T-cell (primary cell): Measurements from ENCODE around the gene UBE2I. TPM values are rescaled to one million over a fixed set of nuclear protein-coding genes. Genes with fewer than 3 reads are reported as not detected.

Source experiments
- ATAC-seq, 4 experiments: fragments of 200-7000 bp in 3 of 4; fragments of 150-1000 bp in 1 of 4; cut with Tn5 transposase; replicated peaks in 1 of 4; 1 replicate in 3 of 4; 2 replicates in 1 of 4; pipeline ENCODE4 v1.10.0; 2021; ENCODE audit warnings: moderate library complexity in 3 of 4, mild to moderate bottlenecking in 2 of 4, moderate number of reproducible peaks in 1 of 4
- CTCF ChIA-PET, 2 donors: fragments of 300-600 bp; sonication (Branson Sonifier 250); formaldehyde crosslinking; loops; one replicate each; lab custom pipeline; 2022; ENCODE audit warnings: antibody characterized with exemption in 2 of 2; lab: Charles Lee
- POLR2A ChIA-PET, 2 donors: fragments of 300-600 bp; sonication (Branson Sonifier 250); formaldehyde crosslinking; loops; one replicate each; lab custom pipeline; 2022; ENCODE audit warnings: antibody characterized with exemption in 2 of 2; lab: Charles Lee
- DNase-seq, 35 experiments: peaks; one replicate each; pipeline versions ENCODE4 v3.0.0 to v3.0.0-alpha.2; 2013 to 2023
- H3K27ac ChIP-seq: one replicate; pipeline ENCODE4 v1.5.1; 2013; ENCODE audit warnings: low read length
- H3K27me3 ChIP-seq, 2 experiments: replicated peaks in 1 of 2; 1 replicate in 1 of 2; 2 replicates in 1 of 2; pipeline versions ENCODE4 v1.6.1 to v1.7.0; 2013; ENCODE audit warnings: low read length in 1 of 2, mixed read lengths in 1 of 2; ENCODE audit not compliant: control insufficient read depth in 2 of 2, insufficient read depth in 2 of 2; ENCODE audit errors: extremely low read depth in 1 of 2
- H3K36me3 ChIP-seq, 2 donors: 1 replicate in 1 of 2; 2 replicates in 1 of 2; pipeline versions ENCODE4 v1.6.1 to v1.7.0; 2013; ENCODE audit warnings: low read length in 1 of 2; ENCODE audit not compliant: control insufficient read depth in 2 of 2, insufficient read depth in 1 of 2; ENCODE audit errors: extremely low read depth in 1 of 2
- H3K4me1 ChIP-seq, 2 experiments: 1 replicate in 1 of 2; 2 replicates in 1 of 2; pipeline versions ENCODE4 v1.6.1 to v1.7.0; 2013; ENCODE audit warnings: low read length in 2 of 2, mixed read lengths in 1 of 2; ENCODE audit not compliant: insufficient read depth in 2 of 2, control insufficient read depth in 1 of 2; ENCODE audit errors: extremely low read depth in 1 of 2
- H3K4me3 ChIP-seq, 2 donors: 1 replicate in 1 of 2; 2 replicates in 1 of 2; pipeline versions ENCODE4 v1.5.1 to v1.7.0; 2013; ENCODE audit warnings: mild to moderate bottlenecking in 2 of 2, low read length in 1 of 2, moderate library complexity in 1 of 2; ENCODE audit not compliant: control insufficient read depth in 1 of 2; ENCODE audit errors: extremely low read depth in 1 of 2
- H3K9me3 ChIP-seq: 2 replicates; pipeline ENCODE4 v1.7.0; 2013
- H3K27ac Mint-ChIP-seq, 2 donors: one replicate each; pipeline ENCODE4 v1.8.0; 2020 to 2021; ENCODE audit warnings: mild to moderate bottlenecking in 2 of 2, mixed read lengths in 2 of 2
- H3K27me3 Mint-ChIP-seq, 2 donors: one replicate each; pipeline ENCODE4 v1.8.0; 2021 to 2022; ENCODE audit warnings: mixed read lengths in 2 of 2
- H3K36me3 Mint-ChIP-seq: one replicate; pipeline ENCODE4 v1.8.0; 2021; ENCODE audit warnings: mixed read lengths
- H3K4me1 Mint-ChIP-seq, 3 donors: one replicate each; pipeline ENCODE4 v1.8.0; 2020 to 2022; ENCODE audit warnings: mixed read lengths in 3 of 3, mild to moderate bottlenecking in 1 of 3
- H3K4me3 Mint-ChIP-seq, 3 donors: one replicate each; pipeline ENCODE4 v1.8.0; 2020 to 2022; ENCODE audit warnings: mild to moderate bottlenecking in 3 of 3, mixed read lengths in 3 of 3, moderate library complexity in 3 of 3
- H3K9me3 Mint-ChIP-seq, 3 donors: one replicate each; pipeline ENCODE4 v1.8.0; 2020 to 2022; ENCODE audit warnings: mixed read lengths in 3 of 3
- WGBS: methylation state at CpG from one replicate; pipeline ENCODE4 v1.1.5; 2013; ENCODE audit warnings: missing lambda C conversion rate; ENCODE audit not compliant: insufficient coverage; 5-methylcytosine and 5-hydroxymethylcytosine counted together
- total RNA-seq, 35 experiments: library from RNA in 6 of 35; stranded (reverse) in 6 of 35; fragments of 120-200 nt in 1 of 35; gene quantifications; one replicate each; pipeline versions ENCODE4 v1.2.1 to v1.2.4 and lab custom pipeline; 2013 to 2026

UBE2I gene
- total RNA-seq, 5 donors from 2014 or later (not counting 1 experiment from before 2014, with no cell fraction given), result 173 to 247 (median 190) TPM

DNA sequence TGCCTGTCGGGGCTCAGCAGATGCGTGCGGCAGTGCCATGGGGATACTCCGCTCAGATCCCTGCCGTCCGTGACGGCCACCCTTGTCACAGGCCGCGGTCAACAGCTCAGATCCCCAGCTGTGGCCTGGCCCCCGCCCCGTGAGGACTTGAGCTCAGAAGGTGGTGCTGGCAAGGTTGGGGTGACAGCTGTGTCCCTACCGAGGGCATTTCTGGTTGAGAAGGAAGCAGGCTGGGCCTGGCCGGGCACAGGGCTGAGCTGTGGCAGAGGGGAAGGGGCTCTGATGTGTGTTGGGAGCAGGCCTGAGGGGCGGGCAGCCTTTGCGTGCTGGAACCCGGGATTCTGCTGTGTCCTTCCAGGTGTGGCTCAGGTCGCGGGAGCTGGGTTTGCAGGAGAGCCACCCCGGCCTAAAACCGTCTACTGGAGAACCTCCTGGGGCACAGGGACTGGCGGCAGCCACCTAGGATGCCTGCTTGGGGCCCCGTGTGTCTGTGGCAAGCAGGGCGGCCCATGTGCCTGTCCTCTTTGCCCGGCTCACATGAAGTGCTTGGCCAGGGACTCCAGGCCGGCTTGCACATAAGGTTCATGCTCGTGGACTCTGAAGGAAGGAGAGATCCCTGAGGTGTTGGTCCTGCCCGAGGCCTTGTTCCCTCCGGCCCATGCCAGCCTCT is 5.1 kb downstream of the UBE2I start:
- Histone ChIP-seq H3K36me3 (peaks cover 33 to 70% of the 10 kb centered on the region in 2 donors), H3K27ac (no peak overlapping the region), H3K27me3 (no peaks in the 10 kb centered on the region), H3K4me3 (no peak overlapping the region), H3K9me3 (no peaks in the 10 kb centered on the region), H3K4me1 (peaks cover 18 to 48% of the 10 kb centered on the region in 2 experiments)
- ATAC-seq (no peak), DNase-seq (no peak)
- Mint-ChIP-seq H3K27ac (no peak overlapping the region), H3K4me3 (peak overlapping the region in 1 of 3 donors; percentile 31), H3K27me3 (no peaks in the 10 kb centered on the region), H3K36me3 (peaks cover 36% of the 10 kb centered on the region), H3K9me3 (no peaks in the 10 kb centered on the region), H3K4me1 (peaks cover 18 to 43% (median 38%) of the 10 kb centered on the region in 3 donors)
- 90% methylated on average over 28 of the region's 28 CpGs for WGBS
- ChIA-PET POLR2A (no interaction called here), CTCF (no interaction called here)

DNA sequence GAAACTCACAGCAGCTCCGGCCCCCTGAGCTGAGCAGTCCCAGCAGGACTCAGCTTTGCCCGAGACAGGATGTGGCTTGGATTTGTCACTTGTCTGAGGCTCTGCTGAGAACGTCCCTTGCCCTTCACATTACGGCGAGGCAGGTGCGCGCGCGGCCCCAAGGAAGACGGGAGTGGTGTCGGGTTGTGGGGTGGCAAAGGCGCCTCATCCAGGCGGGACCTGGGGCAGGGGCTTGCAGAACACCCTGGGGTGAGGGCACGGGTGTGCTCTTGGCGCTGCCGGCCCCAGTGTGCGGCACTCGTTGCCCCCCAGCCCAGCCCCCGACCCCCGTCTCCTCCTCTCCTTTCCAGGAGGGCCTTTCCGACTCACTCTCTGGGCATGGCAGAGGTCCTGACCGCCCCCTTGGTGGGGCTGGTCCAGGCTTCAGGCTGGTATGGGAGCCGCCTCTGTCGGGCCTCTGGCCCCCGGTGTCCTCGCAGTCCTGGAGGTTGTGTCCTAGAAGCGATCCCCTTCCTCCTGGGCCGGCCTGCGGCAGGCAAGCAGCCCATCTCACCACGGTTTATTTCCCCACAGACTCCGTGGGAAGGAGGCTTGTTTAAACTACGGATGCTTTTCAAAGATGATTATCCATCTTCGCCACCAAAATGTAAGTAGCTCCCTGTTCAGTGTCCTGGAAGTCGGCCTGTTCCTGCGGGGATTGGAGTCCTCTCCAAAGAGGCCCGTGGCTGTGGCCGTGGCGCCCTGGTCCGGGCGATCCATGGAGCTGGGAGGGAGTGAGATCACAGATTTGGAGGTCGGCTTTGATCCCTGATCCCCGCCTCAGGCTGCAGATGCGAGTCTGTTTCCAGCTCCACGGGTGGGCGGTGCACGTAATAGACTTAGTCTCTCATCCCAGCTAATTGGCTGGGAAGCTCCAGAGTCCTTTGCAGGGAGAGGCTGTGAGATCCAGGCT is 5.9 kb downstream of the UBE2I start:
- peaks cover 42% of the 10 kb centered on the region for H3K36me3 Mint-ChIP-seq
- H3K27me3 Mint-ChIP-seq, result no peaks in the 10 kb centered on the region
- Histone ChIP-seq H3K27ac (no peak overlapping the region), H3K27me3 (no peaks in the 10 kb centered on the region), H3K4me1 (peaks cover 16 to 44% of the 10 kb centered on the region in 2 experiments), H3K9me3 (no peaks in the 10 kb centered on the region), H3K36me3 (peaks cover 40 to 78% of the 10 kb centered on the region in 2 donors), H3K4me3 (no peak overlapping the region)
- H3K4me3 Mint-ChIP-seq, result no peak overlapping the region
- CTCF ChIA-PET, result interaction anchor here in 1 of 2 donors (0.5 kb wide), 1 partner anchor 1719 kb away, joined by 7 read pairs; no protein-coding TSS in a partner anchor
- H3K4me1 Mint-ChIP-seq, result peaks cover 13 to 39% (median 36%) of the 10 kb centered on the region in 3 donors
- no peak overlapping the region for H3K27ac Mint-ChIP-seq
- WGBS, result 89% methylated on average over 38 of the region's 46 CpGs
- no peak for DNase-seq
- POLR2A ChIA-PET, result no interaction called here
- H3K9me3 Mint-ChIP-seq, result no peaks in the 10 kb centered on the region
- ATAC-seq, result no peak

DNA sequence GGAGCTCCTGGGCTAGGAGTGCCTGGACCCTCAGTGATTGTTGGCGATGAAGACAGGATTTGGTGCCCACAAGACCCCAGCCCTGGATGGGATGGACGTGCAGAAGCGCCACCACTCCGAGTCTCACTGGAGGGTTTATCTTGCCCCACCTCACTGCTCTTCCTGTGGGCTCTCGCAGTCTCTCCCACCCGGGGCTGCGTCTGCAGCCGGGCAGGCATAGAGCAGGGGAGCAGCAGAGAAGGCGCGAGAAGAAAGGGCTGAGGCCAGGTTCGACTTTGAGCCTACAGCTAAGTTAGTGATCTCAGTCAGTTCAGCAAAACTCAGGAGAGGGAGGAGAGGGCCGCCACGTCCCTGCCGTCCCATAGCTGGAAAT is 6.6 kb downstream of the UBE2I start:
- H3K27me3 Mint-ChIP-seq, result no peaks in the 10 kb centered on the region
- H3K36me3 Mint-ChIP-seq, result peaks cover 42% of the 10 kb centered on the region
- H3K4me3 Mint-ChIP-seq, result no peak overlapping the region

DNA sequence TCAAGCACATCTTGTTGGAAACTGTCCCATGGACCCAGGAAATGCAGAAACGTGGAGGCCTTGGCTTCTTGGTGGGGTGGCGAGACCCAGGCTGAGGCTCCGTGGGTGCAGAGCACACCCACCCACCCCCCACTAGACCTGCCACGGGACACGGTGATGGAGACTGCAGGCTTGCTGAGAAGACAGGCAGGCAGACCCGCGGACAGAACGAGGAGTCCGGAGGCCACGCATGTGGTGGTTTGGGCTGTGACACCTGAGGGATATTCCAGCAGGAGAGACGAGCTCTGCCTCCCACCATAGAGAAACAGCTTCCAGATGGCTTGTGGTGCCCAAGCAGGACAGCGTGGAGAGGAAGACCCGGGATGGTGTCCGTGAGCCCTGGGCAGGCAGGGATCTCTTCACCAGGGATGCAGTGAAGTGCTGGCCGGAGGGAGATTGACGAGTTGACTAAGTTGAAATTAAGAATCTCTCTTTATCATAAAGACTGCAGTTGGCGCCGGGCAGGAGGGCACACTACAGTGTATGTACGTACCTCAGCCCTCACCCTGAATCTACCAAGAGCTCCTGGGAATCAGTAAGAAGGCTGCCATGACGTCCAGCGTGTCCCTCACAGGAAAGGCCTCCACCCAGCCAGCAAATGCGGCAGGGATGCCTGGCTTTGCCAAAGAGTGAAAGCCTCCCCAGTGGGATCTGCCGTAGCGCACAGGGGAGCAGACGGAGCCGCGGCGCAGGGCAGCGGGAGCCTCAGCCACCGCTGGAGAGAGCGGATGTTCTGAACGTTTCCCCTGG is 8.2 kb downstream of the UBE2I start:
- Histone ChIP-seq H3K4me3 (no peak overlapping the region), H3K9me3 (no peaks in the 10 kb centered on the region), H3K36me3 (peaks cover 53 to 88% of the 10 kb centered on the region in 2 donors), H3K4me1 (peaks cover 4 to 21% of the 10 kb centered on the region in 2 experiments), H3K27ac (no peak overlapping the region), H3K27me3 (peaks cover 0 to 4% of the 10 kb centered on the region in 2 experiments)
- H3K9me3 Mint-ChIP-seq, result no peaks in the 10 kb centered on the region
- POLR2A ChIA-PET, result interaction anchor here in 1 of 2 donors (0.8 kb wide), 1 partner anchor 9 kb away, joined by 3 read pairs; no protein-coding TSS in a partner anchor
- no peak overlapping the region for H3K27ac Mint-ChIP-seq
- DNase-seq, result no peak
- CTCF ChIA-PET, result no interaction called here
- no peaks in the 10 kb centered on the region for H3K27me3 Mint-ChIP-seq
- H3K4me1 Mint-ChIP-seq, result peaks cover 4 to 19% (median 17%) of the 10 kb centered on the region in 3 donors
- H3K4me3 Mint-ChIP-seq, result no peak overlapping the region
- 92% methylated on average over 24 of the region's 32 CpGs for WGBS
- peaks cover 41% of the 10 kb centered on the region for H3K36me3 Mint-ChIP-seq
- peak in 1 of 4 experiments; percentile 12 for ATAC-seq

More for the DNA sequence above, 6.6 kb downstream of the UBE2I start:
- H3K36me3 ChIP-seq, result peaks cover 45 to 84% of the 10 kb centered on the region in 2 donors
- peaks cover 12 to 37% of the 10 kb centered on the region in 2 experiments for H3K4me1 ChIP-seq
- CTCF ChIA-PET, result interaction anchor here (0.5 to 1.1 kb wide), 2 partner anchors 26 to 1719 kb away, joined by 3 to 7 read pairs; no protein-coding TSS in a partner anchor
- no peak overlapping the region for H3K27ac Mint-ChIP-seq
- POLR2A ChIA-PET, result no interaction called here
- DNase-seq, result no peak
- H3K9me3 ChIP-seq, result no peaks in the 10 kb centered on the region
- H3K4me3 ChIP-seq, result no peak overlapping the region
- no peak for ATAC-seq
- peaks cover 0 to 4% of the 10 kb centered on the region in 2 experiments for H3K27me3 ChIP-seq
- H3K27ac ChIP-seq, result no peak overlapping the region
- no peaks in the 10 kb centered on the region for H3K9me3 Mint-ChIP-seq
- H3K4me1 Mint-ChIP-seq, result peaks cover 6 to 32% (median 29%) of the 10 kb centered on the region in 3 donors
- 91% methylated on average over 8 of the region's 14 CpGs for WGBS

DNA sequence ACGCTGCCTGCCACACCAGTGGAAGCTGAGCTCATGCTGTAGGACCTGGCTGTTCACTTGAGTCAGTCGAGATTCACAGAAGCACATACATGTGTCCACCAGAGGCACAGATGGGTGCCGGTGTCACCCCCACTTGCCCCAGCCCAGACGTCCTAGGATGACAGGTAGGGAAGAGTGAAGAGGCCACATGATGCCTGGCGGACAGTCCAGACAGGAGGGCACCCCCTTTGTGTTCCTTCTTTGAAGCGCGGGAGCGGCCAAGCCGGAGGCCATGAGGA is 8.8 kb downstream of the UBE2I start:
- ATAC-seq (no peak), DNase-seq (no peak)
- no peaks in the 10 kb centered on the region for H3K27me3 Mint-ChIP-seq
- H3K36me3 ChIP-seq, result peaks cover 49 to 85% of the 10 kb centered on the region in 2 donors
- H3K4me1 Mint-ChIP-seq, result peaks cover 4 to 14% (median 12%) of the 10 kb centered on the region in 3 donors
- no peak overlapping the region for H3K4me3 Mint-ChIP-seq
- POLR2A ChIA-PET, result interaction anchor here in 1 of 2 donors (0.8 kb wide), 1 partner anchor 10 kb away, joined by 3 read pairs; no protein-coding TSS in a partner anchor
- H3K9me3 ChIP-seq, result no peaks in the 10 kb centered on the region
- peaks cover 0 to 4% of the 10 kb centered on the region in 2 experiments for H3K27me3 ChIP-seq
- no peaks in the 10 kb centered on the region for H3K9me3 Mint-ChIP-seq
- H3K36me3 Mint-ChIP-seq, result peaks cover 40% of the 10 kb centered on the region
- H3K27ac ChIP-seq, result no peak overlapping the region
- WGBS, result 85% methylated on average over 8 of the region's 9 CpGs
- H3K27ac Mint-ChIP-seq, result no peak overlapping the region
- peaks cover 0 to 15% of the 10 kb centered on the region in 2 experiments for H3K4me1 ChIP-seq
- no peak overlapping the region for H3K4me3 ChIP-seq
- CTCF ChIA-PET, result no interaction called here
